Liver (tissue), 3 donors: ENCODE results near the gene ITPKC.

ENCODE experiments used
- ATF3 ChIP-seq: IDR thresholded peaks from 2 replicates; pipeline ENCODE4 v1.6.1; 2016; ENCODE audit warnings: antibody characterized with exemption
- CTCF ChIP-seq: fragments of 150-350 bp; IDR thresholded peaks from 2 replicates; pipeline ENCODE4 v1.5.1; 2017; ENCODE audit warnings: improper control_type of control experiment, low read depth, low read length; ENCODE audit not compliant: missing input control
- EGR1 ChIP-seq, 2 donors: IDR thresholded peaks; 2 replicates each; pipeline ENCODE4 v1.6.1; 2016 to 2018; ENCODE audit warnings: antibody characterized with exemption in 2 of 2, low read depth in 2 of 2
- FOXA1 ChIP-seq: IDR thresholded peaks from 2 replicates; pipeline ENCODE4 v1.6.1; 2016; ENCODE audit warnings: antibody characterized with exemption
- GABPA ChIP-seq, 2 donors: IDR thresholded peaks in 1 of 2; conservative IDR thresholded peaks in 1 of 2; 2 replicates each; pipeline ENCODE4 v1.6.1; 2016; ENCODE audit warnings: antibody characterized with exemption in 2 of 2, mild to moderate bottlenecking in 1 of 2, moderate library complexity in 1 of 2
- JUND ChIP-seq, 2 donors: IDR thresholded peaks; 2 replicates each; pipeline ENCODE4 v1.6.1; 2016; ENCODE audit warnings: antibody characterized with exemption in 2 of 2
- MAX ChIP-seq: IDR thresholded peaks from 2 replicates; pipeline ENCODE4 v1.6.1; 2016; ENCODE audit warnings: antibody characterized with exemption
- NR2F2 ChIP-seq: IDR thresholded peaks from 2 replicates; pipeline ENCODE4 v1.6.1; 2016; ENCODE audit warnings: antibody characterized with exemption
- RAD21 ChIP-seq, 2 donors: IDR thresholded peaks; 2 replicates each; pipeline ENCODE4 v1.6.1; 2016; ENCODE audit warnings: antibody characterized with exemption in 2 of 2, mild to moderate bottlenecking in 2 of 2
- REST ChIP-seq: IDR thresholded peaks from 2 replicates; pipeline ENCODE4 v1.6.1; 2016; ENCODE audit warnings: antibody characterized with exemption, mild to moderate bottlenecking
- SP1 ChIP-seq: IDR thresholded peaks from 2 replicates; pipeline ENCODE4 v1.6.1; 2018; ENCODE audit warnings: antibody characterized with exemption, mild to moderate bottlenecking
- TAF1 ChIP-seq: conservative IDR thresholded peaks from 2 replicates; pipeline ENCODE4 v1.6.1; 2016; ENCODE audit warnings: antibody characterized with exemption, mild to moderate bottlenecking
- YY1 ChIP-seq: IDR thresholded peaks from 2 replicates; pipeline ENCODE4 v1.6.1; 2016; ENCODE audit warnings: antibody characterized with exemption, mild to moderate bottlenecking
- ZBTB33 ChIP-seq: IDR thresholded peaks from 2 replicates; pipeline ENCODE4 v1.6.1; 2016; ENCODE audit warnings: antibody characterized with exemption
- donor health status: healthy.
- donor health status: healthy.

- TF ChIP-seq TAF1 (no peak), EGR1 (IDR thresholded peaks at IDR 0.05; ENCODE audit: low read depth in 2 of 2) (no peak), ZBTB33 (no peak), CTCF (no peak), REST (no peak), RAD21 (IDR thresholded peaks at IDR 0.05) (no peak), MAX (no peak), FOXA1 (no peak), JUND (IDR thresholded peaks at IDR 0.05) (no peak), GABPA (IDR thresholded peaks at IDR 0.05 in 1 of 2, conservative IDR thresholded peaks at IDR 0.05 in 1 of 2) (no peak), YY1 (no peak), SP1 (no peak), NR2F2 (no peak), ATF3 (no peak)
Observed at GRCh38 chr19:40777645-40777936, 60.7 kb downstream of the ITPKC start.
